Ovary (tissue), 9 donors: ENCODE results near the gene TTC6. TPM values are rescaled to one million over a fixed set of nuclear protein-coding genes. Genes with fewer than 3 reads are reported as not detected.

Experiments
- DNase-seq, 5 donors: peaks; one replicate each; pipeline ENCODE4 v3.0.0-alpha.2; 2019 to 2020
- H3K27ac ChIP-seq, 2 donors: fragments of 200-600 bp; one replicate each; pipeline versions ENCODE4 v1.5.1 to v1.8.0; 2019 to 2022
- H3K27me3 ChIP-seq: fragments of 200-600 bp; one replicate; pipeline ENCODE4 v1.8.0; 2022
- H3K36me3 ChIP-seq: fragments of 200-600 bp; sonication (generic); one replicate; pipeline ENCODE4 v1.5.1; 2019
- H3K4me1 ChIP-seq: one replicate; pipeline ENCODE4 v1.8.1; 2013; ENCODE audit warnings: mild to moderate bottlenecking, moderate library complexity; ENCODE audit not compliant: insufficient read depth
- H3K4me3 ChIP-seq: fragments of 200-600 bp; sonication (generic); one replicate; pipeline ENCODE4 v1.5.1; 2017
- H3K9me3 ChIP-seq, 2 donors: fragments of 200-600 bp in 1 of 2; sonication (generic) in 1 of 2; one replicate each; pipeline versions ENCODE4 v1.5.1 to v1.8.1; 2013 to 2019; ENCODE audit warnings: mild to moderate bottlenecking in 1 of 2, moderate library complexity in 1 of 2
- CTCF ChIP-seq, 3 donors: fragments of 450-650 bp in 2 of 3; fragments of 200-600 bp in 1 of 3; IDR thresholded peaks; one replicate each; pipeline versions ENCODE4 v1.5.1 to v1.8.0; 2016 to 2022; ENCODE audit warnings: antibody characterized with exemption in 3 of 3, mild to moderate bottlenecking in 1 of 3
- EP300 ChIP-seq: sonication (generic); formaldehyde crosslinking; IDR thresholded peaks from one replicate; pipeline ENCODE4 v1.6.1; 2017; ENCODE audit warnings: antibody characterized with exemption
- POLR2A ChIP-seq: fragments of 450-650 bp; IDR thresholded peaks from one replicate; pipeline ENCODE4 v1.6.1; 2017; ENCODE audit warnings: antibody characterized with exemption, mild to moderate bottlenecking, moderate library complexity
- WGBS, 3 donors: extraction: QIAGEN DNeasy Blood & Tissue Kit in 1 of 3; methylation state at CpG; one replicate each; pipeline versions ENCODE4 v1.1.5 to v1.1.7; 2013 to 2017; 5-methylcytosine and 5-hydroxymethylcytosine counted together
- intact Hi-C, 4 donors: fragments of 100-400 bp; cut with DNase I; formaldehyde crosslinking; loops; one replicate each; pipeline versions ENCODE4 v1.11.0 to v1.15.1; 2022 to 2023
- polyA plus RNA-seq, 2 donors: library from polyadenylated mRNA; stranded (reverse); fragments of 200-250 nt in 1 of 2; fragments of 350-450 nt in 1 of 2; fragmentation: Illumina TruSeq in 1 of 2; extraction: RNeasy Lipid Tissue Mini Kit (QIAGEN cat#74804) in 1 of 2; gene quantifications; one replicate each; pipeline ENCODE4 v1.2.3, GENCODE V29; 2013 to 2014
- total RNA-seq, 7 donors: library from RNA; depleted of rRNA in 2 of 7; stranded (reverse); fragments of >200 nt in 2 of 7; fragmentation: NEBNext Ultra II Directional in 3 of 7; extraction: Animal tissue kit (Norgen Biotek cat#: 25700) in 3 of 7; gene quantifications; one replicate each; pipeline versions ENCODE4 v1.1.0 to v1.2.4, GENCODE V29; 2016 to 2023
- donor health status: DM: no; HTN: no; CAD: no; lungs with moderate emphysema.
- donor health status: DM: no; HTN: no; CAD: no.
- donor health status: Bipolar disorder and iron deficiency.
- donor health status: DM: yes; HTN: yes; CAD: no.
- donor health status: DM: no; HTN: no; CAD: no.
- donor health status: DM: yes; HTN: yes; CAD: no.

TTC6 gene
- total and polyA plus RNA-seq, 9 donors: 0.05 to 0.92 (median 0.58) TPM; not detected in 6

GRCh38 chr14:37606678-37607077, 11.2 kb downstream of the TTC6 start:
- Histone ChIP-seq H3K4me1 (no peaks in the 10 kb centered on the region), H3K4me3 (no peak overlapping the region), H3K9me3 (no peaks in the 10 kb centered on the region), H3K27me3 (no peaks in the 10 kb centered on the region), H3K27ac (no peak overlapping the region), H3K36me3 (no peaks in the 10 kb centered on the region)
- DNase-seq: no peak
- intact Hi-C loops: no loop called here
- no peak for TF ChIP-seq EP300

GRCh38 chr14:37608649-37609048, 13.2 kb downstream of the TTC6 start:
- TF ChIP-seq EP300 (no peak), POLR2A (no peak)
- no peak overlapping the region for H3K4me3 ChIP-seq
- H3K36me3 ChIP-seq: no peaks in the 10 kb centered on the region
- H3K27ac ChIP-seq: no peak overlapping the region
- no peaks in the 10 kb centered on the region for H3K27me3 ChIP-seq
- H3K4me1 ChIP-seq: no peaks in the 10 kb centered on the region
- no peaks in the 10 kb centered on the region for H3K9me3 ChIP-seq
- WGBS, 3 donors: 77 to 87% (median 81%) methylated on average over 3 of the region's 3 CpGs
- intact Hi-C loops: no loop called here
- DNase-seq: no peak

- WGBS, 3 donors: 4 to 6% (median 4%) methylated on average over 49 to 52 of the region's 52 CpGs
- Histone ChIP-seq H3K9me3 (no peaks in the 10 kb centered on the region), H3K36me3 (no peaks in the 10 kb centered on the region), H3K4me1 (no peaks in the 10 kb centered on the region), H3K4me3 (no peak overlapping the region), H3K27ac (no peak overlapping the region), H3K27me3 (no peaks in the 10 kb centered on the region)
- intact Hi-C loops: no loop called here
- TF ChIP-seq EP300 (no peak), POLR2A (no peak), CTCF (IDR thresholded peaks at IDR 0.05) (no peak)
- DNase-seq: no peak
These were observed 15.6 kb downstream of the TTC6 start for GRCh38 chr14:37610945-37611523.

GRCh38 chr14:37615582-37616289, 20.3 kb downstream of the TTC6 start:
- no peaks in the 10 kb centered on the region for H3K9me3 ChIP-seq
- no peaks in the 10 kb centered on the region for H3K36me3 ChIP-seq
- H3K27ac ChIP-seq: no peak overlapping the region
- H3K4me1 ChIP-seq: no peaks in the 10 kb centered on the region
- TF ChIP-seq POLR2A (no peak), CTCF (IDR thresholded peaks at IDR 0.05) (no peak), EP300 (no peak)
- no peak for DNase-seq
- intact Hi-C loops: no loop called here
- H3K27me3 ChIP-seq: no peaks in the 10 kb centered on the region
- H3K4me3 ChIP-seq: no peak overlapping the region
- 91 to 95% (median 93%) methylated on average over 3 of the region's 3 CpGs for WGBS, 3 donors

GRCh38 chr14:37616853-37617252, 21.4 kb downstream of the TTC6 start:
- no peak overlapping the region for H3K27ac ChIP-seq
- H3K9me3 ChIP-seq: no peaks in the 10 kb centered on the region
- intact Hi-C loops: no loop called here
- 90 to 92% (median 92%) methylated on average over 4 of the region's 4 CpGs for WGBS, 3 donors
- no peaks in the 10 kb centered on the region for H3K27me3 ChIP-seq
- H3K36me3 ChIP-seq: no peaks in the 10 kb centered on the region
- H3K4me3 ChIP-seq: no peak overlapping the region
- no peaks in the 10 kb centered on the region for H3K4me1 ChIP-seq
- DNase-seq: no peak
- TF ChIP-seq CTCF (IDR thresholded peaks at IDR 0.05) (no peak), EP300 (no peak)
